IMR-90 (cell line): ENCODE measurements around the gene RASGRP4. TPM values are rescaled to one million over a fixed set of nuclear protein-coding genes. Genes with fewer than 3 reads are reported as not detected.

ENCODE experiments used
- ATAC-seq: fragments of 200-7000 bp; cut with Tn5 transposase; 2 replicates; pipeline ENCODE4 v1.9.1; 2020; ENCODE audit warnings: low read depth, mild to moderate bottlenecking, moderate library complexity
- BruUV-seq: library from RNA; stranded (reverse); fragments of 400-500 nt; replicated peaks from 2 replicates; lab custom pipeline; 2021; lab: Mats Ljungman, UMichigan
- CTCF ChIA-PET: fragments of 300-600 bp; formaldehyde crosslinking; extraction: SDS; loops from one replicate; lab custom pipeline; 2021; ENCODE audit warnings: antibody characterized with exemption; lab: Yijun Ruan, JAX
- POLR2A ChIA-PET: fragments of 300-600 bp; sonication (Branson Sonifier 250); formaldehyde crosslinking; loops from one replicate; lab custom pipeline; 2022; ENCODE audit warnings: antibody characterized with exemption; ENCODE audit not compliant: unreplicated experiment; lab: Charles Lee
- DNase-seq: peaks from one replicate; pipeline ENCODE4 v3.0.0; 2013
- H2AFZ ChIP-seq: replicated peaks from 2 replicates; pipeline ENCODE3; 2013; ENCODE audit warnings: low read length, mild to moderate bottlenecking; ENCODE audit not compliant: poor library complexity
- H2AK5ac ChIP-seq: 2 replicates; pipeline ENCODE4 v1.6.1; 2013; ENCODE audit warnings: low read depth, low read length, inconsistent platforms
- H2AK9ac ChIP-seq: replicated peaks from 2 replicates; pipeline ENCODE3; 2013; ENCODE audit warnings: mild to moderate bottlenecking, low read depth, low read length, moderate library complexity; ENCODE audit not compliant: poor library complexity
- H2BK120ac ChIP-seq: 2 replicates; pipeline ENCODE4 v1.6.1; 2013; ENCODE audit warnings: low read depth, low read length, inconsistent platforms
- H2BK15ac ChIP-seq: 3 replicates; pipeline ENCODE4 v1.6.1; 2013; ENCODE audit warnings: low read depth, low read length, inconsistent platforms
- H2BK20ac ChIP-seq: 2 replicates; pipeline ENCODE4 v1.6.1; 2013; ENCODE audit warnings: low read depth, mild to moderate bottlenecking, inconsistent platforms, low read length, moderate library complexity
- H2BK5ac ChIP-seq: 2 replicates; pipeline ENCODE4 v1.6.1; 2013; ENCODE audit warnings: mild to moderate bottlenecking, low read depth, low read length, inconsistent platforms; ENCODE audit not compliant: poor library complexity, severe bottlenecking
- H3K14ac ChIP-seq: replicated peaks from 2 replicates; pipeline ENCODE4 v1.6.1; 2013; ENCODE audit warnings: low read depth, low read length, inconsistent platforms
- H3K18ac ChIP-seq: 2 replicates; pipeline ENCODE4 v1.6.1; 2013; ENCODE audit warnings: low read depth, low read length, control low read depth
- H3K23ac ChIP-seq: 2 replicates; pipeline ENCODE4 v1.6.1; 2013; ENCODE audit warnings: low read depth, low read length, inconsistent platforms
- H3K27ac ChIP-seq: 2 replicates; pipeline ENCODE4 v1.5.1; 2013; ENCODE audit warnings: mild to moderate bottlenecking, control low read depth, low read length; ENCODE audit not compliant: insufficient read depth
- H3K27me3 ChIP-seq: 2 replicates; pipeline ENCODE4 v1.6.1; 2013; ENCODE audit warnings: low read length; ENCODE audit not compliant: control insufficient read depth, insufficient read depth
- H3K36me3 ChIP-seq: 2 replicates; pipeline ENCODE4 v1.6.1; 2013; ENCODE audit warnings: low read length, mixed read lengths; ENCODE audit not compliant: control insufficient read depth, insufficient read depth
- H3K4ac ChIP-seq: 2 replicates; pipeline ENCODE4 v1.6.1; 2013; ENCODE audit warnings: low read depth, low read length, inconsistent platforms
- H3K4me1 ChIP-seq: 2 replicates; pipeline ENCODE4 v1.6.1; 2013; ENCODE audit warnings: low read length, mixed read lengths; ENCODE audit not compliant: control insufficient read depth, insufficient read depth
- H3K4me2 ChIP-seq: 2 replicates; pipeline ENCODE4 v1.6.1; 2013; ENCODE audit warnings: low read depth, mild to moderate bottlenecking, control low read depth, low read length, moderate library complexity
- H3K4me3 ChIP-seq: 2 replicates; pipeline ENCODE4 v1.5.1; 2013; ENCODE audit warnings: low read depth, mild to moderate bottlenecking, control low read depth, low read length, moderate library complexity; ENCODE audit not compliant: insufficient read depth
- H3K56ac ChIP-seq: 2 replicates; pipeline ENCODE4 v1.6.1; 2013; ENCODE audit warnings: low read length, inconsistent platforms; ENCODE audit not compliant: insufficient read depth; ENCODE audit errors: extremely low read depth
- H3K79me1 ChIP-seq, 2 experiments: 2 replicates each; pipeline ENCODE4 v1.6.1; 2013; ENCODE audit warnings: low read length in 2 of 2, inconsistent platforms in 1 of 2, low read depth in 1 of 2
- H3K9ac ChIP-seq: 2 replicates; pipeline ENCODE4 v1.6.1; 2013; ENCODE audit warnings: low read depth, low read length, control low read depth
- H3K9me1 ChIP-seq: 2 replicates; pipeline ENCODE4 v1.6.1; 2013; ENCODE audit warnings: low read length, inconsistent platforms; ENCODE audit not compliant: insufficient read depth
- H3K9me3 ChIP-seq: 2 replicates; pipeline ENCODE4 v1.6.1; 2013; ENCODE audit warnings: low read length; ENCODE audit not compliant: control insufficient read depth, insufficient read depth
- H4K20me1 ChIP-seq: 2 replicates; pipeline ENCODE4 v1.6.1; 2013; ENCODE audit warnings: low read length, inconsistent platforms; ENCODE audit not compliant: insufficient read depth
- H4K5ac ChIP-seq: 2 replicates; pipeline ENCODE4 v1.6.1; 2013; ENCODE audit warnings: mild to moderate bottlenecking, low read depth, low read length, control low read depth
- H4K8ac ChIP-seq, 2 experiments: 2 replicates each; pipeline ENCODE4 v1.6.1; 2013; ENCODE audit warnings: low read depth in 2 of 2, low read length in 2 of 2, control low read depth in 1 of 2, inconsistent platforms in 1 of 2
- H4K91ac ChIP-seq: 2 replicates; pipeline ENCODE4 v1.6.1; 2013; ENCODE audit warnings: low read depth, low read length, inconsistent platforms; ENCODE audit not compliant: insufficient read depth
- BHLHE40 ChIP-seq: fragments of 150-350 bp; IDR thresholded peaks from 2 replicates; pipeline ENCODE4 v1.6.1; 2016; ENCODE audit warnings: mild to moderate bottlenecking, low read depth, low read length
- CEBPB ChIP-seq: IDR thresholded peaks from 2 replicates; pipeline ENCODE4 v1.6.1; 2012; ENCODE audit warnings: low read depth, low read length, improper control_type of control experiment
- CHD1 ChIP-seq: IDR thresholded peaks from 2 replicates; pipeline ENCODE4 v1.6.1; 2012; ENCODE audit warnings: low read depth, low read length, improper control_type of control experiment
- ELK1 ChIP-seq: fragments of 150-350 bp; IDR thresholded peaks from 2 replicates; pipeline ENCODE4 v1.6.1; 2016; ENCODE audit warnings: low read depth, mild to moderate bottlenecking, low read length, moderate library complexity, borderline replicate concordance
- FOS ChIP-seq: fragments of 150-350 bp; IDR thresholded peaks from 2 replicates; pipeline ENCODE4 v1.6.1; 2016; ENCODE audit warnings: low read depth, low read length
- MAFK ChIP-seq: IDR thresholded peaks from 2 replicates; pipeline ENCODE4 v1.6.1; 2012; ENCODE audit warnings: low read depth, low read length, improper control_type of control experiment
- MAZ ChIP-seq: IDR thresholded peaks from 2 replicates; pipeline ENCODE4 v1.6.1; 2012; ENCODE audit warnings: low read depth, mild to moderate bottlenecking, low read length, improper control_type of control experiment, moderate library complexity, borderline replicate concordance
- MXI1 ChIP-seq: IDR thresholded peaks from 2 replicates; pipeline ENCODE4 v1.6.1; 2012; ENCODE audit warnings: low read depth, mild to moderate bottlenecking, low read length, moderate library complexity, borderline replicate concordance
- NFE2L2 ChIP-seq: fragments of 150-350 bp; IDR thresholded peaks from 2 replicates; pipeline ENCODE4 v1.6.1; 2016; ENCODE audit warnings: low read depth, mild to moderate bottlenecking, low read length
- POLR2A ChIP-seq: IDR thresholded peaks from 2 replicates; pipeline ENCODE4 v1.6.1; 2012; ENCODE audit warnings: mild to moderate bottlenecking, low read depth, low read length
- RAD21 ChIP-seq: IDR thresholded peaks from 2 replicates; pipeline ENCODE4 v1.6.1; 2012; ENCODE audit warnings: low read length, improper control_type of control experiment
- RCOR1 ChIP-seq: IDR thresholded peaks from 2 replicates; pipeline ENCODE4 v1.6.1; 2012; ENCODE audit warnings: mild to moderate bottlenecking, low read length, improper control_type of control experiment; ENCODE audit not compliant: insufficient replicate concordance
- RFX5 ChIP-seq: IDR thresholded peaks from 2 replicates; pipeline ENCODE4 v1.8.0; 2012; ENCODE audit warnings: low read depth, mild to moderate bottlenecking, low read length, moderate library complexity
- SMC3 ChIP-seq: fragments of 150-350 bp; IDR thresholded peaks from 2 replicates; pipeline ENCODE4 v1.6.1; 2016; ENCODE audit warnings: low read depth, mild to moderate bottlenecking, antibody characterized with exemption, low read length, moderate library complexity
- WGBS, 2 experiments: methylation state at CpG; one replicate each; pipeline versions ENCODE4 v1.1.5 to v1.1.7; 2013; ENCODE audit warnings: missing lambda C conversion rate in 2 of 2; ENCODE audit not compliant: insufficient read length in 1 of 2; ENCODE audit errors: extremely low coverage in 2 of 2; 5-methylcytosine and 5-hydroxymethylcytosine counted together
- dilution Hi-C: fragments of 300-500 bp; cut with HindIII; formaldehyde crosslinking; loops from one replicate; pipeline ENCODE4 v1.14.3; 2018; ENCODE audit warnings: low sequenced_read_pairs; ENCODE audit not compliant: unreplicated experiment
- in situ Hi-C: fragments of 300-500 bp; cut with MboI; formaldehyde crosslinking; loops from 3 replicates; pipeline ENCODE4 v1.14.3; 2019; ENCODE audit warnings: low sequenced_read_pairs, inconsistent platforms, mixed read lengths
- intact Hi-C: fragments of 100-400 bp; cut with micrococcal nuclease; formaldehyde crosslinking; loops from 2 replicates; pipeline ENCODE4 v1.10.0; 2022
- polyA plus RNA-seq, 3 experiments: library from polyadenylated mRNA; depleted of rRNA; stranded (reverse); fragments of >200 nt; gene quantifications; 2 replicates each; pipeline ENCODE4 v1.2.3, GENCODE V29; 2012; ENCODE audit warnings: low replicate concordance in 1 of 3
- total RNA-seq: library from RNA; depleted of rRNA; stranded (reverse); fragments of >200 nt; gene quantifications from 2 replicates; pipeline ENCODE4 v1.2.3, GENCODE V29; 2012
- TF ChIP-seq, protein P1 (sequence below): conservative IDR thresholded peaks from 2 replicates; pipeline ENCODE4 v1.5.1; 2012; ENCODE audit warnings: mild to moderate bottlenecking, low read depth, low read length, improper control_type of control experiment
- TF ChIP-seq, protein P2 (sequence below): fragments of 150-350 bp; IDR thresholded peaks from 2 replicates; pipeline ENCODE4 v1.6.1; 2017; ENCODE audit warnings: mild to moderate bottlenecking, antibody characterized with exemption, low read length, low read depth

Gene RASGRP4
- total and polyA plus RNA-seq, 2 of the 4 experiments (the other 2 are of a cell fraction) = not detected

DNA sequence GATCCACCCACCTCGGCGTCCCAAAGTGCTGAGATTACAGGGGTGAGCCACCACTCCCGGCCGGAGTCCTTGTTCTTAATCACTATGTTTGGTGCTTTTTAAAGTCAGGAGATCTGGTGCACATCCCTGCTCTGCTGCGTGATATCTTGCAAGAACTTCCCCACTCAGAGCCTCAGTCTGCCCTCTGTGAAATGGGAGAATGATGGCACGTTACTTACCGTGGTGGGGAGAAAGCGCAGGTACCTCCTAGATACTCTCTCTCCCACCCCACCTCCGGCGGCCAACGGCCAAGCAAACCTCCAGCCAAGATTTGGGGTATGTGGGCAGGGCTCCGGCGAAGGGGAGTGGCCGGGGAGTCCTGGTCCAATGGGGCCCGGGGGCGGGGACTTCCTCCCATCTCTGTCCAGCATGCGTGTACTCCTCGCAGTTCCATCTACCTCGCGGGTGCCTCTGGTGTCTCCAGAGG lies 7.3 kb upstream of the RASGRP4 start, which contains the start of gene RYR1:
Gene RYR1, plus strand, starts transcription at position 424 of the 466 bp plus-strand sequence. CDS start 139 bp downstream, outside the sequence.
- DNase-seq (no peak), ATAC-seq (peak; percentile 98)
- no peak within 1 kb of the TSS for H3K4me2 ChIP-seq
- H4K20me1 ChIP-seq = no peaks in the 10 kb centered on the region
- in situ Hi-C loops (no loop called here), intact Hi-C loops (no loop called here), dilution Hi-C loops (no loop called here)
- H4K5ac ChIP-seq = no peak within 1 kb of the TSS
- H3K14ac ChIP-seq = no peak within 1 kb of the TSS
- H3K4me1 ChIP-seq = no peaks in the 10 kb centered on the region
- peak within 1 kb of the TSS; percentile 50 for H2AK9ac ChIP-seq
- no peak within 1 kb of the TSS for H3K9ac ChIP-seq
- no peak within 1 kb of the TSS for H3K56ac ChIP-seq
- H3K36me3 ChIP-seq = no peaks in the 10 kb centered on the region
- no peak within 1 kb of the TSS for H4K91ac ChIP-seq
- H3K18ac ChIP-seq = no peak within 1 kb of the TSS
- peaks cover 33% of the 10 kb centered on the region for H3K27me3 ChIP-seq
- no peak within 1 kb of the TSS for H4K8ac ChIP-seq
- no peaks in the 10 kb centered on the region for H3K79me1 ChIP-seq
- WGBS, 2 experiments = no CpG with 5 or more reads among the region's 20 CpGs
- H2AK5ac ChIP-seq = no peak within 1 kb of the TSS
- no peak within 1 kb of the TSS for H2AFZ ChIP-seq
- no peak within 1 kb of the TSS for H3K27ac ChIP-seq
- ChIA-PET CTCF (no interaction called here), POLR2A (no interaction called here)
- TF ChIP-seq POLR2A = no peak
- TF ChIP-seq MAZ = no peak
- TF ChIP-seq ELK1 = no peak
- TF ChIP-seq, protein P1, sequence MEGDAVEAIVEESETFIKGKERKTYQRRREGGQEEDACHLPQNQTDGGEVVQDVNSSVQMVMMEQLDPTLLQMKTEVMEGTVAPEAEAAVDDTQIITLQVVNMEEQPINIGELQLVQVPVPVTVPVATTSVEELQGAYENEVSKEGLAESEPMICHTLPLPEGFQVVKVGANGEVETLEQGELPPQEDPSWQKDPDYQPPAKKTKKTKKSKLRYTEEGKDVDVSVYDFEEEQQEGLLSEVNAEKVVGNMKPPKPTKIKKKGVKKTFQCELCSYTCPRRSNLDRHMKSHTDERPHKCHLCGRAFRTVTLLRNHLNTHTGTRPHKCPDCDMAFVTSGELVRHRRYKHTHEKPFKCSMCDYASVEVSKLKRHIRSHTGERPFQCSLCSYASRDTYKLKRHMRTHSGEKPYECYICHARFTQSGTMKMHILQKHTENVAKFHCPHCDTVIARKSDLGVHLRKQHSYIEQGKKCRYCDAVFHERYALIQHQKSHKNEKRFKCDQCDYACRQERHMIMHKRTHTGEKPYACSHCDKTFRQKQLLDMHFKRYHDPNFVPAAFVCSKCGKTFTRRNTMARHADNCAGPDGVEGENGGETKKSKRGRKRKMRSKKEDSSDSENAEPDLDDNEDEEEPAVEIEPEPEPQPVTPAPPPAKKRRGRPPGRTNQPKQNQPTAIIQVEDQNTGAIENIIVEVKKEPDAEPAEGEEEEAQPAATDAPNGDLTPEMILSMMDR = no peak
- no peak for TF ChIP-seq CHD1
- TF ChIP-seq, protein P2, sequence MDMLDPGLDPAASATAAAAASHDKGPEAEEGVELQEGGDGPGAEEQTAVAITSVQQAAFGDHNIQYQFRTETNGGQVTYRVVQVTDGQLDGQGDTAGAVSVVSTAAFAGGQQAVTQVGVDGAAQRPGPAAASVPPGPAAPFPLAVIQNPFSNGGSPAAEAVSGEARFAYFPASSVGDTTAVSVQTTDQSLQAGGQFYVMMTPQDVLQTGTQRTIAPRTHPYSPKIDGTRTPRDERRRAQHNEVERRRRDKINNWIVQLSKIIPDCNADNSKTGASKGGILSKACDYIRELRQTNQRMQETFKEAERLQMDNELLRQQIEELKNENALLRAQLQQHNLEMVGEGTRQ = no peak
- no peak for TF ChIP-seq BHLHE40
- TF ChIP-seq MXI1 = no peak
- TF ChIP-seq RCOR1 = no peak
- no peak for TF ChIP-seq RAD21
- TF ChIP-seq FOS = no peak
- no peak for TF ChIP-seq NFE2L2
- TF ChIP-seq RFX5 = no peak
- TF ChIP-seq CEBPB = no peak
- TF ChIP-seq SMC3 = no peak
- TF ChIP-seq MAFK = no peak
- no peak within 1 kb of the TSS for H3K4me3 ChIP-seq
- no peaks in the 10 kb centered on the region for H3K9me3 ChIP-seq
- H2BK15ac ChIP-seq = no peak within 1 kb of the TSS
- H3K4ac ChIP-seq = no peak within 1 kb of the TSS
- no TSS peak for BruUV-seq
- H3K23ac ChIP-seq = no peak within 1 kb of the TSS
- no peaks in the 10 kb centered on the region for H3K9me1 ChIP-seq
- H2BK120ac ChIP-seq = no peak within 1 kb of the TSS
- no peak within 1 kb of the TSS for H2BK5ac ChIP-seq
- no peak within 1 kb of the TSS for H2BK20ac ChIP-seq
